GM19324 (cell line): ENCODE measurements around the gene CSPG4.

Experiments
- ATAC-seq: cut with Tn5 transposase; IDR thresholded peaks from one replicate; pipeline ENCODE4 v1.9.1; 2021; ENCODE audit warnings: mild to moderate bottlenecking, moderate library complexity; ENCODE audit not compliant: unreplicated experiment, low FRiP score

CSPG4 gene

GRCh38 chr15:75625542-75626347, 86.9 kb downstream of the CSPG4 start, which contains the start of gene SNUPN:
TSS of gene SNUPN (minus strand) at chr15:75625725. CDS start at chr15:75621051, 4,674 bp downstream.
- ATAC-seq: peak; percentile 83
